NCI-H1436 treated with DMSO at 0.1 percent for 48 hours (cell line): Measurements from ENCODE around the gene NPBWR2.
"Not testable (repeated sequence)": the region's sequence is repeated elsewhere in the genome, so short reads cannot be mapped to it uniquely, and the experiment has no call there.

Source experiments
- DNase-seq: peaks from one replicate; lab custom pipeline; 2025; lab: John Stamatoyannopoulos, UW

Gene NPBWR2

DNA sequence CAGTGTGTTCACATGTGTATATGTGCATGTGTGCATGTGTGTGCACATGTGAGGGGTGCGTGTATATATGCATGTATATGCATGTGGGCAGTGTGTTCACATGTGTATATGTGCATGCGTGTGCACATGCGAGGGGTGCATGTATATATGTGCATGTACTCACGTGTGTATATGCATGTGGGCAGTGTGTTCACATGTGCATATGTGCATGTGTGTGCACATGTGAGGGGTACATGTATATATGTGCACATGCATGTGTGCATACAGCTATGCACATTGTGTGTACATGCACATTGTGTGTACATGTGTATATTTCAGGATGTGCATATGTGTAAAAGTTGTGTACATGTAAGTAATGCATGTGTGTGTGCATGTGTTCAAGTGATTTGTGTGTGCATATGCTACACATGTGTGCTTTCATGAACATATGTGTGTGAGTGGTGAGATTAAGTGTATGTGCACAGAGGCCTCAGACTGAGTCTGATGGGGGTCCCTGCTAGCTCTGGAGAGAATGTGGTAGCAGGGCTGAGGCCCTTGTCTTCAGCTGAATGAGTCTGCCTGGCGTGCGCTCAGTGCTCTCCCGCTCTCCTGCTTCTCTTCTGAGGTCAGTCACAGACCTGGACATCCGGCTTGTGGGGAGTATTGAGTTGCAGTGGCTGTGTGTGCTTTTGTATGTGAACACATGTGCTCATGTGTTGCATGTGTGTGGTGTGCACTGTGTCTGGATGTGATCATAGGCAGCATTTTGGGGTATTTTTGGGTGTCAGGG is 37.0 kb upstream of the NPBWR2 start:
- DNase-seq: no peak

DNA sequence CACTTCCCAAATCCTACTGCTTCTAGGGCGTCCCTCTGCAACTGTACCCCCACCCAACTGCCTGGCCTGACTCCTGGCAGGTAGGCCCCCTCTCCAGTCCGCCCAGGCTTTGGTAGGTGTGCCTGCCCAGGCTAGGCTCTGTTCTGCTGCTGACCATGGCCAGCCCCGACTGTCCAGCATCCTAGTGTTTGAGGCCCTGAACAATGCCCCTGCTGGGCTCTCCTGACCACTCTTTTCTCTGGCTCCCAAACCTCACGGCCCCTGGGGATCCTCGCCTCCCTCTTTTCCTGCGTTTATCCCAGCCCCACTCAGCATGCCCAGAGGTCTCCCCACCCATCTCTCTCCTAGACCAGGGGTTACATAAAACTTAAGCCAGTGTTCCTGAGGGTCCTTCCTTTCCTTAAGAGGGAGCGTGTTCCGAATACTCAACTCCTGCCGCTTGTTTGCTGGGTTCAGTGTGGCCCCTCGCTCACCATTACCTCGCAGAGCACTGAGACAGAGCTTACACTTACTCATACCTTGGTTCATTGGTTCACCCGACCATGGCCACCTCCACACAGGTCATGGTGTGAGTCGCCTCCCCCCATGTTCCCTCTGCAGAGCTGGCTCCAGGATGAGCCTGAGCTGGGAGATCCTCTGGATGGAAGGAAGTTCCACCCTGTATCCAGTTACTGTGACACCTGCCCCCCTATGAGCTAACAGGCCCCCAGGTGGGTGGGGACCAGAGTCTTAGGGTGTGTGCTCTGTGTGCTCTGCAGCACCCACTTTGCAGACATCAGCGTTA is 35.8 kb upstream of the NPBWR2 start:
- DNase-seq: no peak

GRCh38 chr20:64142590-64142989 is 35.2 kb upstream of the NPBWR2 start:
- no peak for DNase-seq

DNA sequence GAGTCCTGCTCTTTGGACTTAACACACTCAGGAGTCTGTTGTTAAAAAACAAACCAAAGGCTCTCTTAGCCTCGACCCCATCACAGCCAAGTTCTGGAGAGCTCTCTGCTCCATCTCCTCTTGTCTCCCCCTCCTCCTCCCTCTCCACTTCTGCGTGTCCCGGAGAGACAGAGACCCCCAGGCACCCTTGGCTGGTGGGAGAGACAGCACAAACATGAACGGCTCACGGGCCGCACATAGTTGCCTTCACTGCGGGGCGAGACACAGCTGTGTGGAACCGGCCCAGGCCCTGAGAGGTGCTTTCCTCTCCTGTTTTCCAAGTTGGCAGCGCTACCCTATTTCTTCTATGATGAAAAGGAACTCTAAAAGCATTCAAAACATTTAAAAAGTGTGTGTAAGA is 33.6 kb upstream of the NPBWR2 start:
- DNase-seq: no peak

- DNase-seq: no peak
Measured at GRCh38 chr20:64140061-64140931, 32.9 kb upstream of the NPBWR2 start.

DNA sequence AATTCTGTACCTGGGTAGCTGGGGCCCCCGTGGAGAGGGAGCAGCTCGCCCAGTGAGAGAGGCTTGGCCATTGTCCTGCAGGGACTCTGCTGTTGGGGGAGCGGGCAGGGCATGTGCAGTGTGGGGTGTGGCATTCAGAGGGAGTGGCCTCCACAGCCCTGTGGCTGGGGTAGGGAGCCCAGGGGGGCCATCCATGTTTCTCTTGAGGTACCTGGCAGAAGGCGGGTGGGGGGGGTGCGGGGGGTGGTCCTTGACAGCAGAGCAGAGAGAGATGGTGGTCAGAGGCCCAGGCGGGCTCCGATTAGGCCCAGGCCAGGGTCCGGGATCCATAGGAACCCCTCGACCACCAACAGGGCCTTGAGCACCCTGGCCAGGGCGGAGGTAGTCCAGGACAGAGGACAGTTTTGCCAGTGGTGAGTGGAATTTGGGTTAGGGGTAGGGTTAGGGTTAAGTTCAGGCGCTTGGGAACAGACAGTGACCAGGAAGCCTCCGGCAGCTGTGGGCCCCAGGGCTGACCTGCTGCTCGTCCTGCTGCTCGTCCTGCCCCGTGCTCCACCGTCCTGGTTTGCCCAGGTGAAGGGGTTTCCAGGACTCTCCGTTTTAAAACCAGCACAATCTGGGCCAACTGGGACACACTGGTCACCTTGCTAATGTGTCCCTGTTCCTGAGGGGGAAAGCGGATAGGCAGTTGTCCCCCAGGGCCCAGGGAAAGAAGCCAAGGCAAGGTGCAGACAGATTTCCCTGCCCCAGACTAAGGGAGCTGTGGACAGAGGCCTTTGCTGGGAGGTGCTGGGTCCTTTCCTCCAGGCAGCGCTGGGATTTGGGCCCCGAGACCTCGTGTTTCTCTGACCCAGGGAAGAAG is 32.1 kb upstream of the NPBWR2 start:
- no peak for DNase-seq

DNA sequence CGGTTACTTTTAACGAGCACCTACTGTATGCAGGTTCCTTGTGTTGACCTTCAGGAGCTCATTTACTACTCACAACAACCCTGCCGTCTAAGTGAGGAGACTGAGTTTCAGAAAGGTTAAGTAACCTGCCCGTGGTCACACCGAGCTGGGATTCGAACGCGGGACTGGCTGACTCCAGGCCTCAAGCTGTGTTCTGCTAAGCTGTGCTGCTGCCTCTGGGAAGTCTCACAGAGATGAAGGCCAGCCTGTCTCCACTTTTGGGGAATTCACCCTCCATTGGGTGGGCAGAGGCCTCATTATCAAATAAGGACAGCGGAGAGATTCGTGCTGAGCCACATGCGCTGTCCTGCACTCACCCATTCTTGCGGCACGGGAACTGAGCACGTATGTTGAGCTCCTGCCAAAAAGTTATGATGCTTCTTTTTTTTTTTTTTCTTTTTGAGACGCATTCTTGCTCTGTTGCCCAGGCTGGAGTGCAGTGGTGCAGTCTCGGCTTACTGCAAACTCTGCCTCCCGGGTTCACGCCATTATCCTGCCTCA is 31.0 kb upstream of the NPBWR2 start:
- DNase-seq: no peak

DNA sequence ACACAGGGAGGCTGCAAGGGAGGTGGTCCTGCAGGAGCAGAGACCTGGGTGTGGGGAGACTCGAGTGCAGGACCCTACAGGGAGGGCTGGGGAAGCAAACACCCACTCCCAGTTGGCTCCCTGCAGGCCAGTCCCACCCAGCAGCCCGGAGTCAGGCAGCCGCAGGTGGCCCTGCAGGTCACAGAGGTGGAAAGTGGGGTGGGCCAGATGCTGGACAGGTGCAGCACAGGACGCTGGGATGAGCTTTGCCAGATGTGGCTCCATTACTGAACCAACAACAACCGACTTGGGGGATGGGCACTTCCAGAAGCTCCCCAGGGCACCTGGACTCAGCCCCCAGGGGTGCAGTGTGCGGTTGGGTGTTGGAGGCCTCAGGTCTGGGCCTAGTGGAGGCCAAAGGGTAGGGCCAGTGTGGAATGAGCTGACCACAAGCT is 30.2 kb upstream of the NPBWR2 start:
- DNase-seq: no peak

DNA sequence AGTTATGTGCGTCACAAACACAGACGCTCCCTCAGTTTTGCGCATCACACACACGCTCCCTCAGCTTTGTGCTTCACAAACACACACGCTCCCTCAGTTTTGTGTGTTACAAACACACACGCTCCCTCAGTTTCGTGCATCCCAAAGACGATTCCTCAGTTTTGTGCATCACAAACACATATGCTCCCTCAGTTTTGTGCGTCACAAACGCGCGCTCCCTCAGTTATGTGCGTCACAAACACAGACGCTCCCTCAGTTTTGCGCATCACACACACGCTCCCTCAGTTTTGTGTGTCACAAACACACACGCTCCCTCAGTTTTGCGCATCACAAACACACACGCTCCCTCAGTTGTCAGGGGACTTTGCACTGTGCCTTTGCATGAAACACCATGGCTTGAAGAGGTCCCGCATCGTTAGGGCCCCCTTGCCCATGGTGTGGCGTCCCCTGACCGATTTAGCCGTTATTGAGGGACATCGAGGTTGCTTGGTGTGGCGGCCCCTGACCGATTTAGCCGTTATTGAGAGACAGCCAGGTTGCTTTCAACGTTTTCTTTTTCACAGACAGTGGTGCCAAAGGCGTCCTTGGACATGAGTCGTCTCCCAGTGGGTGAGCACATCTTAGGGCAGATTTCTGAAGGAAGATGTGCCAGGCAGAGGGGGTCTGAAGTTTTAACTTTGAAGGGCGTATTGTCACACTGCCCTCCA is 28.8 kb upstream of the NPBWR2 start:
- DNase-seq: no peak

DNA sequence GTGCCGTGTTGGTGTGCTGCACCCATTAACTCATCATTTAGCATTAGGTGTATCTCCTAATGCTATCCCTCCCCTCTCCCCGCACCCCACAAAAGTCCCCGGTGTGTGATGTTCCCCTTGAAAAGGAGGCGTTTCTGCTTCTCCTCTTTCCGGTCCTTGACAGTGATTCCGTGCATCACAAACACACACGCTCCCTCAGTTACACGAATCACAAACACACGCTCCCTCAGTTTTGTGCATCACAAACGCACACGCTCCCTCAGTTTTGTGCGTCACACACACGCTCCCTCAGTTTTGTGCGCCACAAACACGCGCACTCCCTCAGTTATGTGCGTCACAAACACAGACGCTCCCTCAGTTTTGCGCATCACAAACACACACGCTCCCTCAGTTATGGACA is 27.4 kb upstream of the NPBWR2 start:
- not testable (repeated sequence) for DNase-seq

- DNase-seq: no peak
Measured at GRCh38 chr20:64133951-64134407, 26.6 kb upstream of the NPBWR2 start.

- DNase-seq: no peak
Measured at GRCh38 chr20:64131406-64131805, 24.0 kb upstream of the NPBWR2 start.

- DNase-seq: no peak
Measured at GRCh38 chr20:64130876-64131275, 23.5 kb upstream of the NPBWR2 start.

DNA sequence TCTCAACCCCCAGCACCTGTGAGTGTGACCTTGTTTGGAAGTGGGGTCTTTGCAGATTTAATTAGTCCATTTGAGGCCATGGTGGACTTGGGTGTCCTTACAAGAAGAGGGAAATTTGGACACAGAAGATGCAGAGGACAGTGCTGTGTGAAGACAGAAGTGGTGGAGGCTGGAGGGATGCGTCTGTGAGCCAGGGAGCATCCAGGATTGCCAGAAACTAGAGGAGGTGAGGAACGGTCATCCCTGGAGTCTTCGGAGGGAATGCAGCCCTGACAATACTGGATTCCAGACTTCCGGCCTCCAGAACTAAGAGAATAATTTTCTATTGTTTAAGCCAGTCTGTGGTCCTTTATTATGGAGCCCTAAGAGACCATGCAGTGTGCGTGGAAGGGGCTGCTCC is 22.9 kb upstream of the NPBWR2 start:
- DNase-seq: no peak

DNA sequence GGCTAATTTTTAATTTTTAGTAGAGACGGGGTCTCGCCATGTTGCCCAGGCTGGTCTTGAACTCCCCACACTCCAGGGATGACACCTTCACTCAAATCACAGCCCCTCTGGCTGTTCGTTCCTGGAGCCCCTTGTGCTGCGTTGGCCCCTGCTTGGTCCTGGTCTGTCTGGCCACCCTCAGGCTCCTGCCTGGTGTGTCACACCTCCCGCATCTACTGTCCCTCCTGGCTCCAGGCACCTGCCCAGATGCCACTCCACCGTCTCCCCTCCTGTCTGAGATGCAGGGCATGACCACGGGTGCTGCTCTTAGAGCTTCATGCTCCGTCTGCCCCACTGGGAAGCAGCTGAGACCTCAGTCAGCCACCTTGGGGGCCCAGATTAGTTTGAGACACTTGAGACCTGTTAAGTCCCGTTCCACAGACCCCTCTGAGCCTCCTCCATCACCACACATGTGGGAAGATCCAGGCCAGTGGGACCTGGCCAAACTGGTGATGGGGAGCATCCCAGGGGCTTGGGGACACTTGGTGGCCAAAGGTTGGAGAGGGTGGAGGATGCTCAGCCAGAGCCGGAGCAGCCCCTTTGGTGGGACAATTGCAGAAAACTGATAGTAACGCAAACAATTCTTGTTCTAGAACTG is 21.9 kb upstream of the NPBWR2 start:
- DNase-seq: no peak

DNA sequence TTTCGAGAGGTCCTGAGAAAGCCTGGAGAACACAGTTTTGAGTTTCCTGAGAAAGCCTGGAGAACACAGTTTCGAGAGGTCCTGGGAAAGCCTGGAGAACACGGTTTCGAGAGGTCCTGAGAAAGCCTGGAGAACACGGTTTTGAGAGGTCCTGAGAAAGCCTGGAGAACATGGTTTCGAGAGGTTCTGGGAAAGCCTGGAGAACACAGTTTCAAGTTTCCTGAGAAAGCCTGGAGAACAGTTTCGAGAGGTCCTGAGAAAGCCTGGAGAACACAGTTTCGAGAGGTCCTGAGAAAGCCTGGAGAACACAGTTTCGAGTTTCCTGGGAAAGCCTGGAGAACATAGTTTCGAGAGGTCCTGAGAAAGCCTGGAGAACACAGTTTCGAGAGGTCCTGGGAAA is 16.2 kb upstream of the NPBWR2 start:
- DNase-seq: not testable (repeated sequence)

DNA sequence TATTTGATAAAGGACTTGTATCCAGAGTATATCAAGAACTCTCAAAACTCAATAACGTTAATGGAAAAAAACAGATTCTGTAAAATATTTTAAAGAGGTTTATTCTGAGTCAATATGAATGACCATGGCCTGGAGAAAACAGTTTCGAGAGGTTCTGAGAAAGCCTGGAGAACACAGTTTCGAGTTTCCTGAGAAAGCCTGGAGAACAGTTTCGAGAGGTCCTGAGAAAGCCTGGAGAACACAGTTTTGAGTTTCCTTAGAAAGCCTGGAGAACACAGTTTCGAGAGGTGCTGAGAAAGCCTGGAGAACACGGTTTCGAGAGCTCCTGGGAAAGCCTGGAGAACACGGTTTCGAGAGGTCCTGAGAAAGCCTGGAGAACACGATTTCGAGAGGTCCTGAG is 15.6 kb upstream of the NPBWR2 start:
- not testable (repeated sequence) for DNase-seq

DNA sequence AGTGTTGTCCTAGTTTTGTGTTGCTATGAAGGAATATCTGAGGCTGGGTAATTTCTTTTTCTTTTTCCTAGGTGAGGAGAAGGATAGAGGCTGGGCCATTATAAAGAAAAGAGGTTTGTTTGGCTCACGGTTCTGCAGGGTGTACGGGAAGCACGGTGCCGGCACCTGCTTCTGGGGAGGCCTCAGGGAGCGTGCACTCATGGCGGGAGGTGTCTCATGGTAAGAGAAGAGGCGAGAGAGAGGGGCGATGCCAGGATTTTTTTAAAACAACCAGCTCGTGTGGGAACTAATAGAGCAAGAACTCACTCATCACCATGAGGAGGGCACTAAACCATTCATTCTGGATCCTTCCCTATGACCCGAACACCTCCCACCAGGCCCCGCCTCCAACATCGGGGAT is 14.2 kb upstream of the NPBWR2 start:
- no peak for DNase-seq

DNA sequence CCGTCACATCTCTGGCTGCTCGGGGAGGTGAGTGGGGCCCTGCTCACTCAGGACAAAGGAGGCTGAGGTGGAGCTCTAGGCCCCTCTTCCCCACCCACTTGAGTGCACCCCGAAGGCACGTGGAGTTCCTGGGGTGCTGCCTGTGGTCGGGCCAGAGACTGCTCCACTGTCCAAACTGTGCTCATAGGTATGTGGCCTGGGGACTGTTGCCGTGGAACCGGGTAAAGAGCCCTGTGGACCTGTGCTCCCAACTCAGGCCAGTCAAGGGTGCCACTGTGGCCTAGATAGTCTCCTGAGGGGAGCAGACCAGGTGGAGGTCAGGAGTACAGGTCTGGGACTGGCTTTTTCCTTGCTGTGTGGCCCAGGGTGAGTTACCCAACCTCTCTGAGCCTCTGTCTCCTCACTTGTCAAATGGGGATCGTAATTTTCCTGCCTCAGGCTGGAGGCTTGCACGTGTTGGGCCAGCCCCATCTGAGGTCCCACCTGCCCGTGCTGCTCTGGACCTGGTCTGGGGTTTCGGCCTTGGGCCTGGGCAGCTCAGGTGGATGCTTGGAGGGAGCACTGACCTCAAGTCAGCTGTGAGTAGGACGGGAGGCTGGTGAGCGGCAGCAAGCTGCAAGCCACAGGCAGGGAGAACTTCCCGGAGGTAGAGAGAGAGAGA is 12.4 kb upstream of the NPBWR2 start:
- DNase-seq: no peak

GRCh38 chr20:64119301-64119680 is 11.9 kb upstream of the NPBWR2 start:
- no peak for DNase-seq
